AML-193 (cell line): ENCODE measurements around the gene SWAP70.
"Not testable (repeated sequence)": the region's sequence is repeated elsewhere in the genome, so short reads cannot be mapped to it uniquely, and the experiment has no call there.

Source experiments
- DNase-seq, 2 experiments: peaks; one replicate each; lab custom pipeline; 2025; lab: John Stamatoyannopoulos, UW

The SWAP70 gene

DNA sequence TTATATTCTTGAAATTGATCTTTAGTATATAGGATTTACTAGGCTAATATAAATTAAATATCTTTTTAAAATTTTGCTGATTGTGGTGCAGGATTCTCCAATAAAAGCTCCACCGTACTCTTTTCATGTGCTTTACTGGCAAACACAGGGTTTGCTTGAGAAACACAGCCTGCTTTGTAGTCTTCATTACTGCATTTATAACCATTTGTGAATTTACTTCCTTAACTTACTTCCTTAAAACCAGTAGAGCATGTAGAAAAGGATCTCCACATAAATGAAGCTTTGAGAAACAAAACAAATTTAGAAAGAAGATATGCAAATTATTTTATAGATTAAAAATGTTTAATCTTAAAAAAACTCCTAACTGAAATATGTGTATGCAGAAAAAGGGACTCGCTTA is 28.8 kb downstream of the SWAP70 start:
- DNase-seq, result peak; percentile 79 to 90

DNA sequence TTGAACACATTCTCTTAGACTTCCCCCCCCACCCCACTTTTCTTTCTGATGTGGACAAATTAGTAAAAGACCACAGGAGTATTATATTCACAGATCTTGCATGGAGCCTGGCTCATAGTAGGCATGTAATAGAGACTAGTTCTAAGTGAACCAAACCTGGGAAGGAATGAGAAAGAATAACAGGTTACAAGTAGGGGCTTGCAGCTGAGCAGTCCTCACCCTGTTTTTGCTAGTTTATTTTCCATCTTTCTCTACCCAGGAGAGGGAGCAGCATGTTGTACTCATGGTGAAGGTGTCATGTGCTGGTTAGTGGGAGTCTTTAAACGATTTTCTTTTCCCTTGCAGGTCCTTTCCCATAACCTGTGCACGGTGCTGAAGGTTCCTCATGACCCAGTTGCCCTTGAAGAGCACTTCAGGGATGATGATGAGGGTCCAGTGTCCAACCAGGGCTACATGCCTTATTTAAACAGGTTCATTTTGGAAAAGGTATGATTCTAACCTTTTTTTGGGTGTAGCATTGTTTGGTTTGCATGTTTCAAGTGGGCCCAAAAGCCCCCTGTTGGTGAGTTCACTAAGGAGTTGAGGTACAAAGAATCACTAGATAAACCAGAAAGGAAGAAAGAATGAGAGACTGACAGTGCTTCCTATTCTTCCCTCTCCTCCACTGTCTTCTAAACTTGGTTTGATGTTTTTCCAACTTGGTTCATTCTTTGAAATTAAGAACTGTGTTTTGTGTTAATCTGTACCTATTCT is 30.1 kb downstream of the SWAP70 start:
- DNase-seq, result no peak

GRCh38 chr11:9695228-9695627 is 31.4 kb downstream of the SWAP70 start:
- DNase-seq, result not testable (repeated sequence)

GRCh38 chr11:9697766-9698165 is 33.9 kb downstream of the SWAP70 start:
- DNase-seq, result no peak

- DNase-seq, result no peak
Observed at GRCh38 chr11:9700105-9700801, 36.4 kb downstream of the SWAP70 start.

DNA sequence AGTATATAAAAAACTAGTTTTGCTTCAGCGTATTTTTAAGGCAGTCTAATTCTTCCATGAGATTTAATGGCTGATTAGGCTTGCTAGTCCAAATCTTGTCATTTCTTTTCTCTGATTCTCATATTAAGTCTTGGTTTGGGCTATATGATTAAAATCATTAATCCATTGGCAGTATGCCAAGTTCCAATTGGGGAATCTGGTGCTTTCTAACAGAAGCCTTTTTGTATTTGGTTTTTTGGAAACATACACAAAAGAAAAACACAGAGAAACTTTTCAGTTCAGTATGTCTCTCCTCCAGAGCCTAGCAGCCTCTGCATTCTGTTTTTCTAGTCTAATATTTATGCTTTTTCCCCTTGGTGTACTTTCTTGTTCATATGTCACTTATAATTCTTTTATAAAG is 37.9 kb downstream of the SWAP70 start:
- DNase-seq, result no peak

DNA sequence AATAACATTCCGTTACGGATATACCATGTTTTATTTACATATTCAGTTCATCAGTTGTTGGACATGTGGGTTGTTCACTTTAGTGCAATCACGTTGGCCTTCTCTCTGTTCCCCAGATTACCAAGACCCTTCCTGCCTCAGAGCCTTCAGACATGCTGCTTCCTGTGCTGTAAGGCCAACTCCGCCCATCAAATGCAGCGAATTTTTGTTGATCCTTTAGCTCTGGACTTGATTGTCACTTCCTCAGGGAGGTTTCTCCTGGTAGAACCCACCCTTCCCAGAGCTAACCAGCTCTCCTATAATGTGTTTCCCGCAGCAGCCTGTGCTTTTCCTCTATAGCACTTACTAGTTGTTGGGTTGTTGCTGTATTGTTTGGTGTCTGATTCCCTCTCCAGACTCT is 39.4 kb downstream of the SWAP70 start:
- DNase-seq, result no peak

DNA sequence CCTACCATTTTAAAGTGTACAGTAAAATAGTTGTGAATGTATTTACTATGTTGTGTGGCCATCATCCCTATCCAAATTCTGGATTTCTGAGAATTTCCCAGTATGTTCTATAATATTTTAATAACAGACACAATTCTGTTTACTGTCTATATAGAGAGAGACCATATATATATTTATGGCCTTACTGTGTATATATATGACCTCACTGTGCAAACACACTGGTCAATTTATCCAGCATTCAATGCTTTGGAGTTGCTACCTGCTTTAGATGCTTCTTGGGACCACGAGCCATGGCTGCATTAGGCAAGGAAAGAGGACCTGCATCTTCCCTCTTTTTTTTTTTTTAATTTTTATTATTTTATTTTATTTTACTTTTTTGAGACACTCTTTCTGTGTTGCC is 40.2 kb downstream of the SWAP70 start:
- no peak for DNase-seq

DNA sequence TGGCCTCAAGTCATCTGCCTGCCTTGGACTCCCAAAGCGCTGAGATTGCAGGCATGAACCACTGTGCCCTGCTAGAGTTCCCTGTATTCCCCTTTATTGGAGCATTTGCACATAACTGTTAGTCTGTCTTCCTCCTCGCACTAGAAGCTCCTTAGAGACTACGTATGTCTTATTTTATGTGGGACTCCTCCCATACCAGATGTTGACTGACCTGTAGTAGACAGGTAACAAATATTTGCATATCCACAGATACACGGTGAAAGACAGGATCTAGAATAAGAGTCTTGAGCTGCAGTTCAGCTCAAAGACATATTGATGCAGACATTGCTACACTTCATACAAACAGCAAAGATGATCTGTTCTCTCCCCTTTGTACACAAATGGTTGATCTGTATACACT is 40.7 kb downstream of the SWAP70 start:
- no peak for DNase-seq

DNA sequence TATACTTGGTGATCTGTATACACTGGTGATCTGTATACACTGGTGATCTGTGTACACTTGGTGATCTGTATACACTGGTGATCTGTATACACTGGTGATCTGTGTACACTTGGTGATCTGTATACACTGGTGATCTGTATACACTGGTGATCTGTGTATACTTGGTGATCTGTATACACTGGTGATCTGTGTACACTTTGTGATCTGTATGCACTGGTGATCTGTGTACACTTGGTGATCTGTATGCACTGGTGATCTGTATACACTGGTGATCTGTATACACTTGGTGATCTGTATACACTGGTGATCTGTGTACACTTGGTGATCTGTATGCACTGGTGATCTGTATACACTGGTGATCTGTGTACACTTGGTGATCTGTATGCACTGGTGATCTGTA is 41.5 kb downstream of the SWAP70 start:
- not testable (repeated sequence) for DNase-seq

DNA sequence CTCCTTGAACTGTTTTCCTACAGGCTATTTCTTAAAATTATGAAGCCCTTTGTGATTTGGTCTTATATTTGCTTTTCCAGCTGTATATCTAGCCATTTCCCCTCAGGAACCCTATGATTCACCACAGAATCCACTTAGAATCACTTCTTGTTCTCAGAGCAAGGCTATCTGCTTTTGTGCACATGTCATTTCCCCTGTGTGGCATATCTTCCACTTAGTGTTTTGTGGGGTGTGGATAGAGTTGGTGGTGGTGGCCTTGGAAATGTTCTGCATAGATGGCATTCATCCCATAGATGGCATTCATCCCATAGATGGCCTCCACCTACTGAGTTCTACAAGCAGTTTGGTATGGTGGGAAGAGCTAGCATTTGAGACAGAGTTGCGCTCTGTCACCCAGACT is 44.7 kb downstream of the SWAP70 start:
- no peak for DNase-seq

DNA sequence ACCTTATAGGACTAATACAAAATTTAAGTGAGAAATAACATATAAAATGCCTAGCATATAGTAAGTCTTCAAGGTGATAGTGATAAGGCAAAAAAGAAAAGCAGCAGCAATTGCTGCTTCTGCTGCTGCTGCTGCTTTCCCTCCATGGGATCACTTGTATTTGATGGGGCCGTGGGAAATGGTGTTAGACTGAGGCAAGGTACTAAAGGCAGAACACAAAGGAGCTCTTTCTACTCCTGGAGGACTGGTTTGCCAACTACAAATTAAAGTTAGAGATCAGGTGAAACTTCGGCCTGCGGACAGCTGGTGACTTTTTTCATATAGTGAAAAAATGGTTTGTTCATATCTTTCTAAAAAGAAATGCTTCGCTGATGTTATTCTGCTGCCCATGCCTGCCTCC is 46.3 kb downstream of the SWAP70 start:
- no peak for DNase-seq

GRCh38 chr11:9710852-9711251 is 47.0 kb downstream of the SWAP70 start:
- DNase-seq, result no peak

DNA sequence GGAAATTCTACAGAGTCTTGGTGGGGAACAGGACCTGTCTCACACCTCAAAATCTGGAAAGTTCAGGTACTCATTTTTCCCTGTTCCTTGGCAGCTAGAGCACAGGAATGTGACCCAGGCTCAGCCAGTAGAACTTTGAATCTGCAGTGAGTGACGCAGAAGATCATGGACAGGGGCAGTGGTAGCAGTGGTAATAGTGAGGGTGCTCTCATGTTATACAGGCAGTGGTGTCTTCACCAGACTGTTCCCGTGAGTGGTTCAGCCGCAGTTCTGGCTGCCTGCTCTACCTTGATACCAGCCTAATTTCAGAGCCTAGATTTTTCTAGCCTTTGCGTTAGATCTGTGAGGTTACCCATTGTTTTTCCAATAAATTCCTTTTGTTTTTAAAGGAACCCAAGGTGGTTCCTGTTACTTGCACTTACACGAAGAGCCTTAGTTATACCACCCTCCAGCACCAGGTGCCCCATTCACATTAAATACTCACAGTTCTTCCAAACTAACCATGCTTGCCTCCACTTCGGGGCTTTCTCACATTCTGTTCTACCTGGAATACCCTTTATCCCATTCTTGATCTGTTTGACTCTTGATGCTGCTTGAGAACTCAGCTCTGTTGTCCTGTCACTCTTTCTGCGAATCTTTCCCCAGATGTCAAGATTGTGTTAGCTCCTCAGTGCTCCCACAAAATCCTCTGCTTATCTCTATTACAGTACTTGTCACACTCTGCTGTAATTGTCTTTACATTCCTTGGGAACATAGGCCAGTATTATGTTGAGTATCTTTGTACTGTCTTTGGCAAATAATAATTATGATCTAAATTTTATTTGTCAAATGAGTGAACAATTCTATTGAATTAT is 47.8 kb downstream of the SWAP70 start:
- no peak for DNase-seq

GRCh38 chr11:9714272-9714940 is 50.5 kb downstream of the SWAP70 start:
- DNase-seq, result no peak

DNA sequence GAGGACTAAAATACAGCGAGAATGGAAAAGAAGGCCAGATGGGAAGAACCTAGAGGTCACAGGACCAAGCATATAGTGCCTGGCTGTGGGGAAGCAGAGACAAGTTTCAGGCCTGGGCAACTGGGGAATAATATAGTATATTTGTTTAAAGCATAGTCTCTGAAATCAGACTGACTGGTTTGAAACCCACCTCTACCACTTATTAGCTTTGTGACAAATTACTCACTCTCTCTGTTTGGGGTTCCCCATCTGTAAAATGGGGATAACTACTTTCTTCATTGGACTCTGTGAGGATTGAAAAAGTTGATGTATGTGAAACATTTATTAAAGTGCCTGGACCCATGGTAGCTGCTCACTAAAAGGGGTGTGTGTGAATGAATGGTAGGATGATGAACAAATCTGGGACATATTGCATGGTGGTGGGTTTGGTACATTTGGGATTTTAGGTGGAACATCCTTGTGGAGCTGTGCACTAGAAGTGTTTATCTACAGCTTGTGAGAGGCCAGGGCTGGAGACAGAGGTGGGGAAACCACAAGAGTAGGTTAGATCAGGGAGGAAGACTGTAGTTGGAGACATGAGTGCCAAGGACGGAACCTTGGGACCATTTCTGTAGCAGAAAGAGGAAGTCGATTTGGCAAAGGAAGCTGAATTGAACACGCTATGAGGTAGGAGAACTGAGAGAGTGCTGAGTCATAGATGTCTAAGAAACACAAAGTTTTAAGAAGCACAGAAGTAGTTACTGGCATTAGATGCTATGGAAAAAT is 52.6 kb downstream of the SWAP70 start:
- peak; percentile 93 to 96 for DNase-seq

DNA sequence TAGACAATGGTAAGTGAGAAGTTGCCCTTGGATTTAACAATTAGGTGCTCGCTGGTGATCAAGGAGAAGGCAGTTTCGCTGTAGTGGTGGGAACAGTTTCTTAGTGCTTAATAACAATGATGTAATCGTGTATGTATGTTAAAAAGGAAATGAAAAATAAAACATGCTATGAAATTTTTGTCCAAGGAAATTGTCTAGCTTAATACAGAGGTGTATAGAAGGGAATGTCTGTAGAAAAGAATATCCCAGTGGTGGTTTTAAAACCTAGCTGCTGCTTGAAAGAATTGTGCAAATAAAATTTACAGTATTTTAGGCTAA is 53.1 kb downstream of the SWAP70 start:
- no peak for DNase-seq

DNA sequence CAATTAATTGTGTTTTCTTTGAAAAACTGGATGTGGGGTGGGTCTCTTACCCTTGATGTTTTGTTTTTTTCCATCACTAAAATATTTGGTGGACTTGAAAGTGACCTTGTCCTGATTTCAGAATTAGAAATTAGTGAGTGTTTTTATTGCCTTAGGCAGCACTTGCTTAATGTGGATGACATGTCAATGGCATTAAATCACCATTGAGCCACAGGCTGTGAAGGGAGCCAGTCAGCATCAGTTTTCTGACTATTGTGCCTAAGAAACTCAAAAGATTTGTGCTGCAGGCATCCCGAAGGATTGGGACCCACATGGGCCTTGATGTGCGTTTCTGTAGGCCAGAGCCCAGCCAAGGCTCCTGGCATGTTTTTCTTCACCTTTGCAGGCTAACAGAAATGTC is 53.8 kb downstream of the SWAP70 start:
- DNase-seq, result no peak

DNA sequence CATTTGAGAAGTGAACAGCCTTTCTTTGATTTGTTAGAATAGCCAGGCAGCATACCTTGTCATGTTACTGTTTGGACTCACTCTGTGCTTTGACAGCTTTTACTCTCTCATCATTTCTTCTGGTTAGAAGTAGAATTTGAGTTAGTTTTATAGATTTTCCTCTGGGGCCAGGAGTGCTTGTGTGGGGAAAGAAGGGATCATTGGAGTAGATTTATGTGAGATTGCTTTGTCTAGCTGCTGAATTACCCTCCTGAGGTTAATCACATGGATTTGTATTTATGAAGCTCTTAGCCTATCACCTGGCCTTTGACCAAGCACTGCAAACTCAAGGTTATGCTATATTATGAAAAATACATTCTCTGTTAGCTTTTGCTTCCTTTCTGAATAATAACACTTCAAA is 54.3 kb downstream of the SWAP70 start:
- DNase-seq, result no peak

DNA sequence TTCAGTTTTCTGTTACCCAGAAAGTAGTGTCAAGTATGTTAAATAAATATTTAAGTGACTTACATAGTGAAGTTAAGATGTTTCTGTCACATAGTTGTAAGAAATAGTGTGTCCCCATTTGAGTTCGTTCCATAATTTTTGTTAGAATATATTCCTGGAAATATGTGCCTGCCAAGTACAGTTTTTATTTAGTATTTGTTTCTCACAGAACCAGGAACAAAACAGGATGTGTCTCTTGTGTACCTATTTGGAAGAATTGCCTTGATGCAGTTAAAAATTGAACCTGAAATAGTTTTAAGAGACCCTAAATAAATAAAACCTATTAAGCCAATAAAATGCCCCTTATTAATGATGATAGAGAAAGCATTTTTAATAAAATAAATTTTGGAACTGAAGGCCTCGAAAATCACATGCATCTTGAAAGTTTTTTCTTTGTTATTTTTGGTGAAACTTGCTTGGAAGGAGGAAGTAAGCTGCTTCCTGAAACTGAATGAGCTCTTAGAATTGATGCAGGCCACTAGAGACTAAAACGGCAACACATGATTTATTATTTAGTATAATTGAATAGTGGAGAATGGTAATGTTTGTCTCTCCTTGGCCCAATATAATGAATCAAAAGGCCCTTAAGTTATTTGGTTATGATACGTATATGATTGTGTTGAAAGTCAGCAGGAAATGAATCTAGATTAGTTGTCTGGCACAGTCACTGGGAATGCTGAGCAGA is 55.9 kb downstream of the SWAP70 start:
- DNase-seq, result peak; percentile 63 to 65

DNA sequence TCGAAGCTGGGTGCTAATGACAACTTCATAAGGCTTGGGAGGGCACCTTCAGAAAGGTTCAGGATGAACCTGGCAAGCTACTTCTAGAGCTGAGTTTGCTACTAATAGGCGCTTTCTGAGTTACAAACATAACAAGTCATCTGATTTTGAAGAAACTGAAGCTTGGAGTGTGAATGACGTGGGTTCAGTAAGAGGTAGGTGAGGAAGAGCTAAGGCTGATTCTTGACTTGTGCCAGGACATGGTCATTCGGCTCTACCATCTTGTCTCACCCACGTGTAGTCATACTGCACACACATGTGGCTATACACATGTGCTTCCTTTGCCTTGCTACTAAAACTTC is 56.4 kb downstream of the SWAP70 start:
- no peak for DNase-seq
